Measurements from ENCODE around the gene C10orf95.
"Not testable (repeated sequence)": the region's sequence is repeated elsewhere in the genome, so short reads cannot be mapped to it uniquely, and the experiment has no call there.

Gene C10orf95

GRCh38 chr10:102451105-102451969 is at the start of gene C10orf95:
TSS of gene C10orf95 (minus strand) at chr10:102451543. CDS start at chr10:102451093, 450 bp downstream.
- DNase-seq = no peak

GRCh38 chr10:102500686-102501085 is 49.3 kb upstream of the C10orf95 start:
- not testable (repeated sequence) for DNase-seq

- no peak for DNase-seq
These were observed 48.0 kb upstream of the C10orf95 start for GRCh38 chr10:102499356-102499755.

- DNase-seq = no peak
These were observed 46.2 kb upstream of the C10orf95 start for GRCh38 chr10:102497545-102497944.

- DNase-seq = no peak
These were observed 42.4 kb upstream of the C10orf95 start for GRCh38 chr10:102493771-102494170.

- DNase-seq = no peak
These were observed 41.6 kb upstream of the C10orf95 start for GRCh38 chr10:102492983-102493382.

GRCh38 chr10:102492344-102492939 is 41.1 kb upstream of the C10orf95 start:
- no peak for DNase-seq

GRCh38 chr10:102491136-102491535 is 39.8 kb upstream of the C10orf95 start:
- no peak for DNase-seq

GRCh38 chr10:102485093-102485784 is 33.9 kb upstream of the C10orf95 start:
- no peak for DNase-seq

- DNase-seq = no peak
These were observed 32.7 kb upstream of the C10orf95 start for GRCh38 chr10:102484021-102484420.

GRCh38 chr10:102480396-102480795 is 29.1 kb upstream of the C10orf95 start:
- no peak for DNase-seq

GRCh38 chr10:102479651-102480050 is 28.3 kb upstream of the C10orf95 start:
- DNase-seq = no peak

- DNase-seq = no peak
These were observed 25.3 kb upstream of the C10orf95 start for GRCh38 chr10:102476466-102477141.

- no peak for DNase-seq
These were observed 24.2 kb upstream of the C10orf95 start for GRCh38 chr10:102475451-102476040.

- DNase-seq = peak; percentile 27
These were observed 22.3 kb upstream of the C10orf95 start for GRCh38 chr10:102473445-102474331.

GRCh38 chr10:102470579-102471546 is 19.5 kb upstream of the C10orf95 start:
- no peak for DNase-seq

GRCh38 chr10:102468683-102469082 is 17.3 kb upstream of the C10orf95 start:
- no peak for DNase-seq

GRCh38 chr10:102467971-102468438 is 16.7 kb upstream of the C10orf95 start:
- DNase-seq = no peak

- no peak for DNase-seq
These were observed 16.0 kb upstream of the C10orf95 start for GRCh38 chr10:102467318-102467717.

- DNase-seq = no peak
These were observed 14.1 kb upstream of the C10orf95 start for GRCh38 chr10:102465466-102465865.
